Immature natural killer cell (primary cell): Measurements from ENCODE around the gene OR52E6. TPM values are rescaled to one million over a fixed set of nuclear protein-coding genes. Genes with fewer than 3 reads are reported as not detected.

ENCODE experiments used
- DNase-seq, 3 donors: peaks; one replicate each; pipeline ENCODE4 v3.0.0; 2022; ENCODE audit warnings: mixed read lengths in 1 of 3
- H3K27ac Mint-ChIP-seq, 6 donors: one replicate each; pipeline ENCODE4 v1.8.0; 2020; ENCODE audit warnings: mixed read lengths in 6 of 6, mild to moderate bottlenecking in 5 of 6, inconsistent platforms in 4 of 6, moderate library complexity in 3 of 6
- H3K27me3 Mint-ChIP-seq, 3 donors: one replicate each; pipeline ENCODE4 v1.8.0; 2020 to 2021; ENCODE audit warnings: low read depth in 3 of 3, mild to moderate bottlenecking in 3 of 3, mixed read lengths in 3 of 3, moderate library complexity in 3 of 3, inconsistent platforms in 1 of 3
- H3K36me3 Mint-ChIP-seq, 3 donors: one replicate each; pipeline ENCODE4 v1.8.0; 2020; ENCODE audit warnings: mixed read lengths in 3 of 3, inconsistent platforms in 2 of 3, mild to moderate bottlenecking in 2 of 3
- H3K4me1 Mint-ChIP-seq, 2 donors: one replicate each; pipeline ENCODE4 v1.8.0; 2020; ENCODE audit warnings: inconsistent platforms in 2 of 2, mild to moderate bottlenecking in 2 of 2, mixed read lengths in 2 of 2, moderate library complexity in 1 of 2
- H3K4me3 Mint-ChIP-seq, 5 donors: one replicate each; pipeline ENCODE4 v1.8.0; 2020; ENCODE audit warnings: mild to moderate bottlenecking in 5 of 5, mixed read lengths in 5 of 5, inconsistent platforms in 3 of 5, moderate library complexity in 3 of 5
- H3K9me3 Mint-ChIP-seq, 6 donors: one replicate each; pipeline ENCODE4 v1.8.0; 2020; ENCODE audit warnings: mild to moderate bottlenecking in 6 of 6, mixed read lengths in 6 of 6, inconsistent platforms in 4 of 6, moderate library complexity in 3 of 6
- polyA plus RNA-seq, 3 donors: library from polyadenylated mRNA; unstranded; fragments of 300-500 nt; fragmentation: Illumina TruSeq; gene quantifications; one replicate each; pipeline ENCODE4 v1.2.3, GENCODE V29; 2021

OR52E6 gene
- polyA plus RNA-seq, 3 donors from 2014 or later, result not detected

DNA sequence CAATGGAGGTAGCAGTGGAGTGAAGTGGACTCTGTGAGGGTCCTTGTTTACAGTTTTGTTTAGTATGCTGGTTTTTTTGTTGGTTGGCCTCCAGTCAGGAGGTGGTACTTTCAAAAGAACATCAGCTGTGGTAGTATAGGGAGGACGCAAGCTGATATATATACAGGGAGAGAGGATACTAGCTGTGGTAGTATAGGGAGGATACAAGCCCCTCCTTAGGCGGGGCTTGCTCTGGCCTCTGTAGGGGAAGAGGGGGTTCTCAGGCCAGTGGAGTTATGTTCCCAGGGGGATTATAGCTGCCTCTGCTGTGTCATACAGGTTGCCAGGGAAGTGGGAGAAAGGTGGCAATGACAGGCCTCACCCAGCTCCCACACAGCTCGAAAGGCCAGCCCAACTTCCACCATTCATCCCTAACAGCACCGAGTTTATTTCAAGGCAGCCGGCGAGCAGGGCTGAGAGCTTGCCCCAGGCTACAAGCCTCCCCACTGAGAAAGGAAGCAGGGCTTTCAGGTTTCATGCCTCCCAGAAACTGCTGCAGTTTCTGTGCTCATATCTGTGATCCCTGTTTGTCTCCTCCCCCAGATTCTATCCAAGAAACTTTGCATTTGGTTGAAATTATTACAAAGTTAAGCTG lies 10.4 kb downstream of the OR52E6 start:
- Mint-ChIP-seq H3K27me3 (peaks cover 0 to 5% (median 1%) of the 10 kb centered on the region in 3 donors), H3K27ac (no peak overlapping the region), H3K9me3 (peaks cover 0 to 2% (median 0%) of the 10 kb centered on the region in 6 donors), H3K4me1 (no peaks in the 10 kb centered on the region), H3K36me3 (no peaks in the 10 kb centered on the region), H3K4me3 (no peak overlapping the region)
- no peak for DNase-seq

DNA sequence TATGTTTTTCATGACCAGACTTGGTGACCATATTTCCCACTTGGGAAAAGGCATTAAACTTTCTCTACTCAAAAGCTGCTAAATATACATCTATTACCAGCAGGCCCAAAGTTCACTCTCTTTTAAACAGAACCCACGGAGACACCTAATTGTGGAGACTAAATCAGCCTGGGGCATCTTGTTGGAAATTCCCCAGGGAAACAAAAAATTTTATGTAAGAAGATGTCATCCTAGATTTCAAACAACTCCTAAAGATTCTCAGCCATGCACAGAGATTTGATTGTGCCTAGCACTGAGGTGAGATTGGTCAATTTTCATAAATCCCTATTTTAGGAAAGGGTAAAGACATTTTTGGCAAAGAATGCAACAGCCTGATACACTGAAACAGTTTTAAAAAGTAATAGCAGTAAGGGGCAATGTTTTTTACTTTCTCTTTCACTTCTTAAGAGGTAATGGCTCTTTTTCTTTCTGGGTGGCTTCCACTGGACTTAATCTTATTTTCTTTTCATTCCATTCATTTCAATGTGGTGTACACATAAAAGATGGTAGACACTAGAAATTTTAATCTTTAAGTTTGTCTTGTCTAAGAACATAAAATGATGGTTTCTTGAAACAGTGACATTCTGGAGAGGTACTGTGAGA lies 23.3 kb downstream of the OR52E6 start:
- H3K4me1 Mint-ChIP-seq, result peaks cover 8 to 15% of the 10 kb centered on the region in 2 donors
- peak overlapping the region; percentile 4 to 79 (median 72) for H3K27ac Mint-ChIP-seq
- DNase-seq, result peak in 2 of 3 donors; percentile 2 to 14
- no peaks in the 10 kb centered on the region for H3K27me3 Mint-ChIP-seq
- peak overlapping the region; percentile 73 to 85 (median 77) for H3K4me3 Mint-ChIP-seq
- no peaks in the 10 kb centered on the region for H3K36me3 Mint-ChIP-seq
- no peaks in the 10 kb centered on the region for H3K9me3 Mint-ChIP-seq

DNA sequence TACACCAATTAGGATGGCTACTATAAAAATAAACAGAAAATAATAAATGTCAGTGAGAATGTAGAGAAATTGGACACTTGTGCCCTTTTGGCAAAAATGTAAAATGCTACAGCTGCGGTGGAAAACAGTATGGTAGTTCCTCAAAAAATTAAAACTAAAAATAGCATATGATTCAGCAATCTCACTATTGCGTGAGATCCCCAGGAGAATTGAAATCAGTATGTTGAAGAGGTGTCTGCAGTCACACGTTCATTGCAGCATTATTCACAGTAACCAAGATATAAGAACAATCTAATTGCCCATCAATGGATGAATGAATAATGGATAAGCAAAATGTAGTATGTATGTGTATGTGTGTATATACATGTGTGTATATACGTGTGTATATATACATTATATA lies 26.2 kb downstream of the OR52E6 start:
- H3K27ac Mint-ChIP-seq, result no peak overlapping the region
- H3K4me1 Mint-ChIP-seq, result peaks cover 8 to 15% of the 10 kb centered on the region in 2 donors
- H3K36me3 Mint-ChIP-seq, result no peaks in the 10 kb centered on the region
- H3K27me3 Mint-ChIP-seq, result peaks cover 0 to 6% (median 2%) of the 10 kb centered on the region in 3 donors
- no peak for DNase-seq
- no peak overlapping the region for H3K4me3 Mint-ChIP-seq
- no peaks in the 10 kb centered on the region for H3K9me3 Mint-ChIP-seq

DNA sequence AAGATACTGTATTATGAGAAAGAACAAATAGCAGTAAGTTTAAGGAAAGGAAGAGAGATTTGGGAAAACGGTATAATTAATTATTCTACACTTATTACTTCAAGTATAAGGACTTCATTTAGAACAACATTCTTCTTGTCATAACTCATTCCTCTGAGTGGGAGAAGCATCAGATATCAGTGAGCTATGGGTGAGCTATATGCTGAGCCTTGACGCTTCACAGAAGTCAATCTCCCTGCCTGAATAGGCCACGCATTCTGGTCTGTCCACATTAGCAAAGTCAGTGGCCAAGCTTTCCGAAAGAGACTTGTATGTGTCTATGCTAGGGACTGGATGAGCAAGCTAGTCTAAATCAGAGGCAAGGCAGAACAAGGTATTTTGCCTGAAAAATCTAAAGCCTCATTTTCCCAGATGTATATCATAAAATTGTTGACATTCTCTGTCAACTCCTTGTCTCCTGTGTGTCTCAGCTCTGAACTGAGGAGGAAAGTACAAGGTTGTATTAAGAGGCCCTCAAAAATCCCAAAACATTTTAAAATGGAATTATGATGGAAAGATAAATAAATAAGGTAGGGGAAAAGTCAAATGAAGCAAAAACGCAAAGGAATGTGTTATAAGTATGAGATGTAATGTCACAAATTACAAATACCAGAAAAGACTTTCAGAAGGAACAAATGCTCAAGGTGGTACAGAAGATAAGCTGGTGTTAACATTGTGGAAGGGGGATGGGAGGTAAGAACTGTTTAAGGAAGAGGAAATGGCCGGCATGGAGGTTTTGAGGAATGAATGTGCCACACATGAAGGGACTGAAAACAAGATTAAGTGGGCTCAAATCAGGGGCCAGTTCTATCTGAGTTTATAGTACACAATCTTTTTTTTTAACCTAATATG lies 31.5 kb downstream of the OR52E6 start:
- Mint-ChIP-seq H3K27ac (no peak overlapping the region), H3K4me3 (no peak overlapping the region), H3K4me1 (peaks cover 11 to 12% of the 10 kb centered on the region in 2 donors), H3K27me3 (peaks cover 4 to 10% (median 9%) of the 10 kb centered on the region in 3 donors), H3K36me3 (no peaks in the 10 kb centered on the region), H3K9me3 (no peaks in the 10 kb centered on the region)
- DNase-seq, result no peak

DNA sequence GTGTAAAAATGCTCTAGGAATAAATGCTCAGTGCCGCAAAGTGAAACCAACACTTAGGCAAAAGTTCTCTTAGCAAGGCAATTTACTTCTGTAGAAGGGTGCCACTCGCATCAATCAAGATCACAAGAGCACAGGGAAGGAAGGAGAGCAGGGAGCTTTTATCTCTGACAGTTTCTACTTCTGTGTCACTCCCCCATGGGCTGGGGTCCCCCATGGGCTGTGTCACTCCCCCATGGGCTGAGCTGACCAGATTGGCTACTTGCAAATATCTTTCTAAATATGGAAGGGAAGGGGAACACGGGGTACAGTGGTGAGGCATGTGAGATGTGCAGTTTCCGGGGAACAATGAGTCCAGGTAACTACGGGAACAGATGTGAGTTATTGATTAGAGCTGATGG lies 32.6 kb downstream of the OR52E6 start:
- peaks cover 0 to under 1% (median 0%) of the 10 kb centered on the region in 6 donors for H3K9me3 Mint-ChIP-seq
- peak overlapping the region; percentile 81 to 87 (median 85) for H3K4me3 Mint-ChIP-seq
- peaks cover 4 to 12% (median 9%) of the 10 kb centered on the region in 3 donors for H3K27me3 Mint-ChIP-seq
- H3K4me1 Mint-ChIP-seq, result peaks cover 11 to 12% of the 10 kb centered on the region in 2 donors
- no peaks in the 10 kb centered on the region for H3K36me3 Mint-ChIP-seq
- no peak for DNase-seq
- peak overlapping the region in 2 of 6 donors; percentile 5 to 15 for H3K27ac Mint-ChIP-seq

DNA sequence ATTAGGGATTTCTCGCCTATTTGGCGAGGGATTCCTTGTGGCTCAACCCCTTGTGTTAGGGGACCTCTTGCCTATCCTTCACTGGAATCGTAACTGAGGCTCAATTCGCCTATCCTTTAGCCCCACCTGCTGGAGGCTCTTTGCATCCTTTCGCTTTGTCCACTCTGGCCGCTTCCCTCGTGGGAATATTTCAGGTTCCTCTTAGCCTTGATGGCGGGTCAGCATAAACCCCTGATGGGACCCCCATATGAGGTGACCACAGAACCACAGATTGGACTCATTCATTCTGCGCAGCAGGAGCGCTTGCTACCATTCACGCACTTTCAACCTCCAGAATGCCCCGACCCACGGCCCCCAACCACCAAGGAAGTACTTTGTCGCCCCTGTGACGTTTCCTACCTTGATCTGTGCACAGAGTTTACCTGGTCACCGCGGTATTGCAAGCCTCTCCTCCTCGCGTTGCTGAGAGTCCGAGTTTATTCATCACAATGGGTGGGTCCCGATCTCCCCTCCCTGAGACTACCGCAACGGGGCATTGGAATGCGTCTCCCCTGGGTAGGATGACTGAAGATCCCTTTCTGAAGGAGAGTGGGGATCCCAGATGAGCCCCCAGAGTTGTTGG lies 33.1 kb downstream of the OR52E6 start, which contains the start of gene OR52N2:
Gene OR52N2, plus strand, starts transcription at position 425 of the 622 bp plus-strand sequence. CDS start 11,412 bp downstream, outside the sequence.
- H3K27ac Mint-ChIP-seq, result peak within 1 kb of the TSS in 2 of 6 donors; percentile 5 to 15
- peak; percentile 60 to 63 (median 62) for DNase-seq

DNA sequence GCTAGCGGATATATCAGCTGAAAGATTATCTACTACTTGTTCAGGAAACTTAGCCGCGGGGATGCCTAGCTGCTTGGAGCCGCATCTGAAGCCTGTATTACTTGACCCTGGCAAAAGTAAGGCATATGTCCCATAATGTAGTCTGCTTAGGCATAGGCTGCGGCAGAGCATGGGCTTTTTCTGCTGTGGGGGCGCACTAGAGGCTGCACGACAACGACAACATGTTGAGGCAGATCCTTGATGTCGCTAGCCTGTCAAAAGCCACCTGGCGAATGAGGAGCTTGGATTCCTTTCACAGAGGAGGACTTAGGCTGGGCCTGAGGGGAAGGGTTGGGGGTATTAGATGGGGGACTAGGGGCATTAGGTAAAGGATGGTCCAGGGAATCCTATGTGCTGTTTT lies 34.1 kb downstream of the OR52E6 start:
- Mint-ChIP-seq H3K36me3 (no peaks in the 10 kb centered on the region), H3K4me3 (no peak overlapping the region), H3K4me1 (peaks cover 11 to 12% of the 10 kb centered on the region in 2 donors), H3K27ac (no peak overlapping the region), H3K27me3 (peaks cover 4 to 12% (median 9%) of the 10 kb centered on the region in 3 donors), H3K9me3 (peaks cover 0 to 12% (median 0%) of the 10 kb centered on the region in 6 donors)
- DNase-seq, result no peak

More for the DNA sequence above, 33.1 kb downstream of the OR52E6 start, which contains the start of gene OR52N2:
- Mint-ChIP-seq H3K27me3 (peaks cover 4 to 12% (median 9%) of the 10 kb centered on the region in 3 donors), H3K4me1 (peaks cover 11 to 12% of the 10 kb centered on the region in 2 donors), H3K4me3 (peak within 1 kb of the TSS; percentile 81 to 87 (median 85)), H3K36me3 (no peaks in the 10 kb centered on the region), H3K9me3 (peaks cover 0 to 6% (median 0%) of the 10 kb centered on the region in 6 donors)

DNA sequence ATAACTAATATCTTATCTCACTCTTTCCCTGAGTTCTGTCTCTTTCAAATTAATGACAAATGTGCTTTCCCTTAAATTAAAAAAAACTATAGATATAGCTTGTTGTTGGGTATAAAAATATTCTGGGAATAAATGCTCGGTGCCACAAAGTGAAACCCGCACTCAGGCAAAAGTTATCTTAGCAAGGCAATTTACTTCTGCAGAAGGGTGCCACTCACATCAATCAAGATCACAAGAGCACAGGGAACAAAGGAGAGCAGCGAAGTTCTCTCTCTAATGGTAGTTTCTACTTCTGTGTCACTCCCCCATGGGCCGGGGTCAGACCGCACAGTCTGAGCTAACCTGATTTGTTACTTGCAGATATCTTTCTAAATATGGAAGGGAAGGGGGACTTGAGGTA lies 37.7 kb downstream of the OR52E6 start:
- Mint-ChIP-seq H3K27ac (no peak overlapping the region), H3K9me3 (peaks cover 0 to 12% (median 0%) of the 10 kb centered on the region in 6 donors), H3K4me3 (no peak overlapping the region), H3K36me3 (no peaks in the 10 kb centered on the region), H3K4me1 (peaks cover 7 to 8% of the 10 kb centered on the region in 2 donors), H3K27me3 (peaks cover 2 to 5% (median 3%) of the 10 kb centered on the region in 3 donors)
- no peak for DNase-seq

DNA sequence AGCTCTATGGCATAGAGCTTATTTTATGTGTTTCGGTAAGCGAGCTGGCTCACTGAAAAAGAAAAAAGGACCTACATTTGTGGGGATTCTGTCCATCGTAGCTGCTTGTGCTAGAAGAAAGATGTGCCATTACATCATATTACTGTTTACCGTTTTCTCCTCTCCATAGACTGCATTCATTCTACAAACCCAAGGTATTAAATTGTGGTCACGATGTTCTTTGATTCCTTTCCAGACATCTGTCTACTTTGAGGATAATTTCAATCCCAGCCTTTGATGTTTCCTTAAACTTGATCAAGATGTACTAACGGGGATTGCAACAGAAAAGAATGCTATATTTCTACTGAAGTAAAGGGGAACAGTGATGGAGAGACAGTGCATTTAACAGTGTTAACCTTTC lies 45.2 kb downstream of the OR52E6 start:
- Mint-ChIP-seq H3K27ac (no peak overlapping the region), H3K36me3 (no peaks in the 10 kb centered on the region), H3K4me1 (no peaks in the 10 kb centered on the region), H3K27me3 (peaks cover 0 to 9% (median 6%) of the 10 kb centered on the region in 3 donors), H3K9me3 (no peaks in the 10 kb centered on the region), H3K4me3 (no peak overlapping the region)
- DNase-seq, result no peak

DNA sequence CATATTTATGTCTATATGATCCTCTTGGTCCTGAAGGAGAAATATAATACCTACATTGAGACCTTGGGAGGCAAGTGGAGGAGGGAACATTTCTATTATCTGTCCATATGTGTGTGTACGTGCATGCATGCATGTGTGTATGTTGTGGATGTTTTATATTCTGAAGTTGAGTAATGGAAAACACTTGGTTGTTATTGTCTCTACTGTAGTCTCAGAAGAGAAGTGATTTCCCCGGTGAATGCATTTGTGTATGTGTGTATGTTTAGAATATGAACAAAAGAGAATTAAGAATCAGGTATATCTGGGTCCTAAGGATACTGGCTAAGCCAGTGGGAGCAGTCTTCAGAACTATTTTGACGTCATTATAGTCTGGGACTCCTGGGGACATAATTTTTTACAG lies 50.5 kb downstream of the OR52E6 start, which contains the start of gene OR52N1:
Gene OR52N1, minus strand, starts transcription at position 101 of the 400 bp plus-strand sequence. CDS start 2,449 bp downstream, outside the sequence.
- no peaks in the 10 kb centered on the region for H3K4me1 Mint-ChIP-seq
- H3K4me3 Mint-ChIP-seq, result no peak within 1 kb of the TSS
- H3K9me3 Mint-ChIP-seq, result no peaks in the 10 kb centered on the region
- no peak within 1 kb of the TSS for H3K27ac Mint-ChIP-seq
- no peak for DNase-seq
- H3K27me3 Mint-ChIP-seq, result peaks cover 0 to 4% (median 2%) of the 10 kb centered on the region in 3 donors
- H3K36me3 Mint-ChIP-seq, result no peaks in the 10 kb centered on the region
